ENCODE results near the gene WAPL.

GRCh38 chr10:86547296-86547695 lies 25.7 kb upstream of the WAPL start:
- TF ChIP-seq CTCF (IDR thresholded peaks at IDR 0.05 in 2 of 3, conservative IDR thresholded peaks at IDR 0.05 in 1 of 3; ENCODE audit: control insufficient read depth in 2 of 3, extremely low read depth in 1 of 3, insufficient read depth in 1 of 3, low read depth in 3 of 3, low read length in 3 of 3) (no peak), USF2 (IDR thresholded peaks at IDR 0.05; ENCODE audit: borderline replicate concordance, low read depth, low read length) (no peak), CEBPZ (IDR thresholded peaks at IDR 0.05; ENCODE audit: low read depth, low read length) (no peak), YY1 (IDR thresholded peaks at IDR 0.05; ENCODE audit: low read depth, low read length) (no peak), RAD21 (IDR thresholded peaks at IDR 0.05; ENCODE audit: insufficient read depth, low read depth, low read length) (no peak), CEBPB (IDR thresholded peaks at IDR 0.05; ENCODE audit: borderline replicate concordance in 1 of 2, low read depth in 2 of 2, low read length in 2 of 2) (no peak), EGR1 (IDR thresholded peaks at IDR 0.05; ENCODE audit: borderline replicate concordance in 1 of 2, low read depth in 2 of 2, low read length in 2 of 2) (no peak), SIN3A (IDR thresholded peaks at IDR 0.05; ENCODE audit: low read depth, low read length) (no peak), MTA3 (IDR thresholded peaks at IDR 0.05; ENCODE audit: borderline replicate concordance, low read length) (no peak), POLR2AphosphoS5 (IDR thresholded peaks at IDR 0.05; ENCODE audit: low read length) (no peak), SREBF2 (IDR thresholded peaks at IDR 0.05; ENCODE audit: low read length) (no peak), HDAC6 (IDR thresholded peaks at IDR 0.05; ENCODE audit: unreplicated experiment) (no peak)
